HG02678 (cell line): Measurements from ENCODE around the gene ONECUT2.
"Not testable (repeated sequence)": the region's sequence is repeated elsewhere in the genome, so short reads cannot be mapped to it uniquely, and the experiment has no call there.

ENCODE experiments used
- ATAC-seq: cut with Tn5 transposase; IDR thresholded peaks from one replicate; pipeline ENCODE4 v1.9.1; 2021; ENCODE audit warnings: mild to moderate bottlenecking, moderate library complexity; ENCODE audit not compliant: unreplicated experiment

The ONECUT2 gene

GRCh38 chr18:57434536-57435494 is at the start of gene ONECUT2:
TSS of gene ONECUT2 (plus strand) at chr18:57435374. CDS start at chr18:57435717, 343 bp downstream.
- ATAC-seq, result peak; percentile 85

GRCh38 chr18:57389271-57389670 is 45.9 kb upstream of the ONECUT2 start:
- no peak for ATAC-seq

- ATAC-seq, result no peak
These were observed 45.1 kb upstream of the ONECUT2 start for GRCh38 chr18:57390044-57390443.

GRCh38 chr18:57394749-57395148 is 40.4 kb upstream of the ONECUT2 start:
- not testable (repeated sequence) for ATAC-seq

- not testable (repeated sequence) for ATAC-seq
These were observed 38.3 kb upstream of the ONECUT2 start for GRCh38 chr18:57396831-57397230.

- no peak for ATAC-seq
These were observed 37.6 kb upstream of the ONECUT2 start for GRCh38 chr18:57397440-57398132.

GRCh38 chr18:57404345-57404744 is 30.8 kb upstream of the ONECUT2 start:
- no peak for ATAC-seq

GRCh38 chr18:57409650-57410049 is 25.5 kb upstream of the ONECUT2 start:
- no peak for ATAC-seq

GRCh38 chr18:57410749-57411148 is 24.4 kb upstream of the ONECUT2 start:
- ATAC-seq, result no peak

GRCh38 chr18:57416542-57416941 is 18.6 kb upstream of the ONECUT2 start:
- no peak for ATAC-seq

- no peak for ATAC-seq
These were observed 12.8 kb upstream of the ONECUT2 start for GRCh38 chr18:57422313-57422872.

- no peak for ATAC-seq
These were observed 11.4 kb upstream of the ONECUT2 start for GRCh38 chr18:57423821-57424220.

GRCh38 chr18:57425096-57425495 is 10.1 kb upstream of the ONECUT2 start:
- no peak for ATAC-seq

- ATAC-seq, result no peak
These were observed 9.0 kb upstream of the ONECUT2 start for GRCh38 chr18:57426187-57426586.

GRCh38 chr18:57427429-57428201 is 7.6 kb upstream of the ONECUT2 start:
- ATAC-seq, result no peak

GRCh38 chr18:57428221-57429150 is 6.7 kb upstream of the ONECUT2 start:
- ATAC-seq, result no peak

GRCh38 chr18:57429167-57430078 is 5.8 kb upstream of the ONECUT2 start:
- no peak for ATAC-seq

- no peak for ATAC-seq
These were observed 4.8 kb upstream of the ONECUT2 start for GRCh38 chr18:57430079-57431001.
